ENCODE data around the gene MUL1.

MUL1 gene

GRCh38 chr1:20466273-20466672 lies 41.7 kb downstream of the MUL1 start:
- no peak for DNase-seq

GRCh38 chr1:20465187-20465586 lies 42.8 kb downstream of the MUL1 start:
- DNase-seq: no peak

DNA sequence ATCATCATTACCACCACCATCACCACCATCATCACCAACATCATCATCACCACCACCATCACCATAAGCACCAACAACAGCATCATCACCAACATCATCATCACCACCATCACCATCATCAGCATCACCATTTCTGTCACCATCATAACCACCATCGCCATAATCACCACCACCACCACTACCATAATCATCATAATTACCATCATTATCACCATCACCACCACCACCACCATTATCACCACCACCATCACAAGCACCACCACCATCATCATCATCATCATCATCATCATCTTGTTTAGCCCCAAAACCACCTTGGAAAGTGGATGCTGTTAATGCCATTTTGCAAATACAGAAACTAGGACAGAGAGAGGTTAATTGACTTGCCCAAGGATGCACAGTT lies 44.4 kb downstream of the MUL1 start:
- no peak for DNase-seq

- DNase-seq: no peak
Measured at GRCh38 chr1:20462397-20462796, 45.6 kb downstream of the MUL1 start.

DNA sequence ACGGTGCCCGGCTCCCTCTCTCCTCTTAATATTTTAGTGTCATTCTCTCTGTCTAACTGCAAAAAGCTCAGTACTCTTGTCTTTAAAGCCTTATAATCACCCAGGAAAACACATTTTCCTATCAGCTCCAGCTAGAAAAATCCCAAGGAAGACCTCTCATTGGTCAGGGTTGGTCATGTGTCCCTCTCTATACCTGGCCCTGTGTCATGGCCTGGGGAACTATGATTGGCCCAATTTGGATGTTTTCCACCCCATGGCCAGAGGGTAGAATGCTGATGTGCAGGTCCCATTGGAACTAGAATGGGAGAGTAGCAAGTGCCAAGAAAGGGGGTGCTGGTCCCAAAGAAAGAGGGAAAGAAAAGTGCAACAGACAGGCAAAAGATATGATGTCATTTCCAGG lies 49.2 kb downstream of the MUL1 start:
- no peak for DNase-seq

GRCh38 chr1:20454004-20454403 lies 53.9 kb downstream of the MUL1 start:
- DNase-seq: no peak

- DNase-seq: no peak
Measured at GRCh38 chr1:20449735-20450311, 58.1 kb downstream of the MUL1 start.

Measured in CD4-positive, alpha-beta T cell treated with Interleukin-21 for 1 hour (primary cell).